ENCODE results near the gene SKA1. TPM values are rescaled to one million over a fixed set of nuclear protein-coding genes. Genes with fewer than 3 reads are reported as not detected.

The SKA1 gene
- total and polyA plus RNA-seq, 2 of the 13 experiments (the other 11 are each of a cell fraction or from before 2014, with no cell fraction given) = 5.3 to 21.3 TPM

DNA sequence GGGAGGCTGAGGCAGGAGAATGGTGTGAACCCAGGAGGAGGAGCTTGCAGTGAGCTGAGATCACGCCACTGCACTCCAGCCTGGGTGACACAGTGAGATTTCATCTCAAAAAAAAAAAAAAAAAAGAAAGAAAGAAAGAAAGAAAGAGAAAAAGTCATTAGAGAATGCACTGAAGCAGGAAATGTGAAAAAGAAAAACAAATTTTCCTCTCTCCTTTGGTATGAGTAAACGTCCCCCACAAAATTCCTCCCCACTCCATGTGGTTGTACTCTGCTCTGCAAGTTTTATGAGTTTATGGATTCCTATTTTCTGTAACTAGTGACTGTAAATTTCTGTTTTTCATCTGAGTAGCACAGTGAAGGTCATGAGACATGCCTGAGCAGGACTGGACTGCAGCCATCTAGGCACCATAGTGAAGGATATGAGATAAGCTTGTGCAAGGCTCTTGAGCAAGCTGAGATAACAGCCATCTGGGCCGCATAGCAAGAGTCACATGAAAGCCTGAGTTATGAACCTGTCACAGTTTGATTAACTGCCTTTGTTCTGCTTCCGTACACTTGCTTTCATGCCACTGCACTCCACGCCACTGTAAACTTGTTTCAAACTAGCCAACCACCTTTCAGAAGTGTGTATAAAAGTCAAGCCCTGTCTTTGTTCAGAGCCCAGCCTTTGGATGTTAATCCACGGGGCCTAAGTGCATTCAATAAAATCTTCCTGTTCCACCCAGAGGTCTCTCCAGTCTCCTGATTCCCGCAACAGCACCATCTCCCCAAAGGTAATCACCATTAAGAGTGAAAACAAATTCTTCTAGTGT is 50.2 kb downstream of the SKA1 start (continued):
- TF ChIP-seq ZNF614 (CRISPR knock-in tag; IDR thresholded peaks at IDR 0.05; ENCODE audit: borderline replicate concordance) (peak; percentile 33; the same call in 1 of the 2 replicates), MEIS1 (CRISPR knock-in tag; IDR thresholded peaks at IDR 0.05; ENCODE audit: borderline replicate concordance) (peak; percentile 77; the same call in 1 of the 2 replicates), FOSL2 (CRISPR knock-in tag; IDR thresholded peaks at IDR 0.05) (peak; percentile 69), KAT2B (IDR thresholded peaks at IDR 0.05; ENCODE audit: borderline replicate concordance, low read depth, low read length) (no peak), HOXA5 (CRISPR knock-in tag; IDR thresholded peaks at IDR 0.05) (peak; percentile 98), ZNF644 (CRISPR knock-in tag; IDR thresholded peaks at IDR 0.05; ENCODE audit: low read depth) (peak; percentile 60; the same call in 1 of the 2 replicates), CEBPG (CRISPR knock-in tag; IDR thresholded peaks at IDR 0.05) (peak; percentile 53), CEBPB (IDR thresholded peaks at IDR 0.05; ENCODE audit: borderline replicate concordance, low read depth, low read length) (peak; percentile 63; the same call in 1 of the 2 replicates), TCF7L2 (IDR thresholded peaks at IDR 0.05; ENCODE audit: low read depth, low read length) (peak; percentile 52; the same call in 1 of the 2 replicates), EP300 (IDR thresholded peaks at IDR 0.05; ENCODE audit: low read depth in 2 of 2, low read length in 2 of 2) (peak; percentile 71 to 80; a peak in 2 of 4 replicates), EP300 (CRISPR knock-in tag; IDR thresholded peaks at IDR 0.05; ENCODE audit: borderline replicate concordance) (peak; percentile 83; the same call in 1 of the 2 replicates), ZNF331 (CRISPR knock-in tag; IDR thresholded peaks at IDR 0.05) (peak; percentile 54; the same call in 1 of the 2 replicates), SOX5 (CRISPR knock-in tag; IDR thresholded peaks at IDR 0.05; ENCODE audit: borderline replicate concordance) (peak; percentile 71), MEIS2 (CRISPR knock-in tag; IDR thresholded peaks at IDR 0.05) (peak; percentile 92; the same call in 1 of the 2 replicates), GATA4 (IDR thresholded peaks at IDR 0.05; ENCODE audit: borderline replicate concordance, low read depth) (peak; percentile 55; the same call in 1 of the 2 replicates), FOXJ3 (CRISPR knock-in tag; IDR thresholded peaks at IDR 0.05; ENCODE audit: borderline replicate concordance) (no peak)
- TF ChIP-seq, protein P1, sequence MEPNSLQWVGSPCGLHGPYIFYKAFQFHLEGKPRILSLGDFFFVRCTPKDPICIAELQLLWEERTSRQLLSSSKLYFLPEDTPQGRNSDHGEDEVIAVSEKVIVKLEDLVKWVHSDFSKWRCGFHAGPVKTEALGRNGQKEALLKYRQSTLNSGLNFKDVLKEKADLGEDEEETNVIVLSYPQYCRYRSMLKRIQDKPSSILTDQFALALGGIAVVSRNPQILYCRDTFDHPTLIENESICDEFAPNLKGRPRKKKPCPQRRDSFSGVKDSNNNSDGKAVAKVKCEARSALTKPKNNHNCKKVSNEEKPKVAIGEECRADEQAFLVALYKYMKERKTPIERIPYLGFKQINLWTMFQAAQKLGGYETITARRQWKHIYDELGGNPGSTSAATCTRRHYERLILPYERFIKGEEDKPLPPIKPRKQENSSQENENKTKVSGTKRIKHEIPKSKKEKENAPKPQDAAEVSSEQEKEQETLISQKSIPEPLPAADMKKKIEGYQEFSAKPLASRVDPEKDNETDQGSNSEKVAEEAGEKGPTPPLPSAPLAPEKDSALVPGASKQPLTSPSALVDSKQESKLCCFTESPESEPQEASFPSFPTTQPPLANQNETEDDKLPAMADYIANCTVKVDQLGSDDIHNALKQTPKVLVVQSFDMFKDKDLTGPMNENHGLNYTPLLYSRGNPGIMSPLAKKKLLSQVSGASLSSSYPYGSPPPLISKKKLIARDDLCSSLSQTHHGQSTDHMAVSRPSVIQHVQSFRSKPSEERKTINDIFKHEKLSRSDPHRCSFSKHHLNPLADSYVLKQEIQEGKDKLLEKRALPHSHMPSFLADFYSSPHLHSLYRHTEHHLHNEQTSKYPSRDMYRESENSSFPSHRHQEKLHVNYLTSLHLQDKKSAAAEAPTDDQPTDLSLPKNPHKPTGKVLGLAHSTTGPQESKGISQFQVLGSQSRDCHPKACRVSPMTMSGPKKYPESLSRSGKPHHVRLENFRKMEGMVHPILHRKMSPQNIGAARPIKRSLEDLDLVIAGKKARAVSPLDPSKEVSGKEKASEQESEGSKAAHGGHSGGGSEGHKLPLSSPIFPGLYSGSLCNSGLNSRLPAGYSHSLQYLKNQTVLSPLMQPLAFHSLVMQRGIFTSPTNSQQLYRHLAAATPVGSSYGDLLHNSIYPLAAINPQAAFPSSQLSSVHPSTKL (CRISPR knock-in tag; IDR thresholded peaks at IDR 0.05) = peak; percentile 57; the same call in 1 of the 2 replicates
- TF ChIP-seq, protein P2, sequence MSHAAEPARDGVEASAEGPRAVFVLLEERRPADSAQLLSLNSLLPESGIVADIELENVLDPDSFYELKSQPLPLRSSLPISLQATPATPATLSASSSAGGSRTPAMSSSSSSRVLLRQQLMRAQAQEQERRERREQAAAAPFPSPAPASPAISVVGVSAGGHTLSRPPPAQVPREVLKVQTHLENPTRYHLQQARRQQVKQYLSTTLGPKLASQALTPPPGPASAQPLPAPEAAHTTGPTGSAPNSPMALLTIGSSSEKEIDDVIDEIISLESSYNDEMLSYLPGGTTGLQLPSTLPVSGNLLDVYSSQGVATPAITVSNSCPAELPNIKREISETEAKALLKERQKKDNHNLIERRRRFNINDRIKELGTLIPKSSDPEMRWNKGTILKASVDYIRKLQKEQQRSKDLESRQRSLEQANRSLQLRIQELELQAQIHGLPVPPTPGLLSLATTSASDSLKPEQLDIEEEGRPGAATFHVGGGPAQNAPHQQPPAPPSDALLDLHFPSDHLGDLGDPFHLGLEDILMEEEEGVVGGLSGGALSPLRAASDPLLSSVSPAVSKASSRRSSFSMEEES (CRISPR knock-in tag; IDR thresholded peaks at IDR 0.05) = peak; percentile 86
- TF ChIP-seq, protein P3, sequence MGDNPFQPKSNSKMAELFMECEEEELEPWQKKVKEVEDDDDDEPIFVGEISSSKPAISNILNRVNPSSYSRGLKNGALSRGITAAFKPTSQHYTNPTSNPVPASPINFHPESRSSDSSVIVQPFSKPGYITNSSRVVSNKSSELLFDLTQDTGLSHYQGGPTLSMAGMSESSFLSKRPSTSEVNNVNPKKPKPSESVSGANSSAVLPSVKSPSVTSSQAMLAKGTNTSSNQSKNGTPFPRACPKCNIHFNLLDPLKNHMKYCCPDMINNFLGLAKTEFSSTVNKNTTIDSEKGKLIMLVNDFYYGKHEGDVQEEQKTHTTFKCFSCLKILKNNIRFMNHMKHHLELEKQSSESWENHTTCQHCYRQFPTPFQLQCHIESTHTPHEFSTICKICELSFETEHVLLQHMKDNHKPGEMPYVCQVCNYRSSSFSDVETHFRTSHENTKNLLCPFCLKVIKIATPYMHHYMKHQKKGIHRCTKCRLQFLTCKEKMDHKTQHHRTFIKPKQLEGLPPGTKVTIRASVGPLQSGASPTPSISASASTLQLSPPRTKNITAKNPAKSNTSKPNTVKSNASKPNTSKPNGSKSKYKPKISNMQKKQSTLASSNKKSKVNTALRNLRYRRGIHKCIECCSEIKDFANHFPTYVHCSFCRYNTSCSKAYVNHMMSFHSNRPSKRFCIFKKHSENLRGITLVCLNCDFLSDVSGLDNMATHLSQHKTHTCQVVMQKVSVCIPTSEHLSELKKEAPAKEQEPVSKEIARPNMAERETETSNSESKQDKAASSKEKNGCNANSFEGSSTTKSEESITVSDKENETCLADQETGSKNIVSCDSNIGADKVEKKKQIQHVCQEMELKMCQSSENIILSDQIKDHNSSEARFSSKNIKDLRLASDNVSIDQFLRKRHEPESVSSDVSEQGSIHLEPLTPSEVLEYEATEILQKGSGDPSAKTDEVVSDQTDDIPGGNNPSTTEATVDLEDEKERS (CRISPR knock-in tag; IDR thresholded peaks at IDR 0.05) = peak; percentile 67; the same call in 1 of the 2 replicates
- TF ChIP-seq, protein P4, sequence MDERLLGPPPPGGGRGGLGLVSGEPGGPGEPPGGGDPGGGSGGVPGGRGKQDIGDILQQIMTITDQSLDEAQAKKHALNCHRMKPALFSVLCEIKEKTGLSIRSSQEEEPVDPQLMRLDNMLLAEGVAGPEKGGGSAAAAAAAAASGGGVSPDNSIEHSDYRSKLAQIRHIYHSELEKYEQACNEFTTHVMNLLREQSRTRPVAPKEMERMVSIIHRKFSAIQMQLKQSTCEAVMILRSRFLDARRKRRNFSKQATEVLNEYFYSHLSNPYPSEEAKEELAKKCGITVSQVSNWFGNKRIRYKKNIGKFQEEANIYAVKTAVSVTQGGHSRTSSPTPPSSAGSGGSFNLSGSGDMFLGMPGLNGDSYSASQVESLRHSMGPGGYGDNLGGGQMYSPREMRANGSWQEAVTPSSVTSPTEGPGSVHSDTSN (CRISPR knock-in tag; IDR thresholded peaks at IDR 0.05) = peak; percentile 56; the same call in 1 of the 2 replicates
